Keratinocyte (primary cell): ENCODE data around the gene LILRA6.

Experiments
- EZH2 ChIP-seq: IDR thresholded peaks from one replicate; pipeline ENCODE4 v1.6.1; 2012; ENCODE audit warnings: inconsistent platforms, mild to moderate bottlenecking, low read length, moderate library complexity
- TF ChIP-seq, protein P1 (sequence below), 3 experiments: IDR thresholded peaks in 1 of 3; conservative IDR thresholded peaks in 1 of 3; optimal IDR thresholded peaks in 1 of 3; 2 replicates in 2 of 3; 3 replicates in 1 of 3; pipeline versions ENCODE3 to v1.5.1; 2011; ENCODE audit warnings: low read length in 3 of 3, mild to moderate bottlenecking in 3 of 3, moderate library complexity in 2 of 3, control low read depth in 1 of 3, inconsistent platforms in 1 of 3; ENCODE audit not compliant: insufficient read depth in 2 of 3; ENCODE audit errors: extremely low read depth in 1 of 3

DNA sequence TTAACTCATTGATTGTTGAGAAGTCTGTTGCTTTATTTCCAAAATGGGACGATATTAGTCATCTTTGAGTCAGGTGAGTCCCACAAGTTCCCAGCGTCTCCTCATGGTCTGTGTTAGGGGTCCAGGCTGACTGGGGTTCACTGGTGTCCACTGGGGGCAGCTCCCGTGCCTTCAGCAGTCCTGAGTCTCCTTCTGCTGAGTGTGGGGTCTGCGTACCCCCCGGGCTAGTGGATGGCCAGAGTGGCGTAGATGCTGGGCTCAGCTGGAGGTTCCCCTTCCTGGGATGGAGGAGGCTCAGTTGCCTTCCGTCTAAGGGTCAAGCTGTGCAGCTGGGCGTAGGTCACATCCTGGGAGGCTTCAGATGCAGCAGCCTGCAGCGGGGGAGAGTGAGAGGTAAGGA, 25.7 kb downstream of the LILRA6 start:
- TF ChIP-seq, protein P1, sequence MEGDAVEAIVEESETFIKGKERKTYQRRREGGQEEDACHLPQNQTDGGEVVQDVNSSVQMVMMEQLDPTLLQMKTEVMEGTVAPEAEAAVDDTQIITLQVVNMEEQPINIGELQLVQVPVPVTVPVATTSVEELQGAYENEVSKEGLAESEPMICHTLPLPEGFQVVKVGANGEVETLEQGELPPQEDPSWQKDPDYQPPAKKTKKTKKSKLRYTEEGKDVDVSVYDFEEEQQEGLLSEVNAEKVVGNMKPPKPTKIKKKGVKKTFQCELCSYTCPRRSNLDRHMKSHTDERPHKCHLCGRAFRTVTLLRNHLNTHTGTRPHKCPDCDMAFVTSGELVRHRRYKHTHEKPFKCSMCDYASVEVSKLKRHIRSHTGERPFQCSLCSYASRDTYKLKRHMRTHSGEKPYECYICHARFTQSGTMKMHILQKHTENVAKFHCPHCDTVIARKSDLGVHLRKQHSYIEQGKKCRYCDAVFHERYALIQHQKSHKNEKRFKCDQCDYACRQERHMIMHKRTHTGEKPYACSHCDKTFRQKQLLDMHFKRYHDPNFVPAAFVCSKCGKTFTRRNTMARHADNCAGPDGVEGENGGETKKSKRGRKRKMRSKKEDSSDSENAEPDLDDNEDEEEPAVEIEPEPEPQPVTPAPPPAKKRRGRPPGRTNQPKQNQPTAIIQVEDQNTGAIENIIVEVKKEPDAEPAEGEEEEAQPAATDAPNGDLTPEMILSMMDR (optimal IDR thresholded peaks at IDR 0.05 in 1 of 3, IDR thresholded peaks at IDR 0.05 in 1 of 3, conservative IDR thresholded peaks at IDR 0.05 in 1 of 3; ENCODE audit: extremely low read depth in 1 of 3, insufficient read depth in 2 of 3, low read length in 3 of 3): no peak
- TF ChIP-seq EZH2: no peak
